ENCODE results near the gene OR51I2.

The OR51I2 gene

GRCh38 chr11:5505363-5506048 lies 56.4 kb downstream of the OR51I2 start:
- no peak for DNase-seq (ENCODE audit: low read depth)

Data from EH (cell line).